HG03571 (cell line): ENCODE measurements around the gene CD163.
"Not testable (repeated sequence)": the region's sequence is repeated elsewhere in the genome, so short reads cannot be mapped to it uniquely, and the experiment has no call there.

ENCODE experiments used
- ATAC-seq: cut with Tn5 transposase; IDR thresholded peaks from one replicate; pipeline ENCODE4 v1.9.1; 2021; ENCODE audit not compliant: unreplicated experiment

Gene CD163

DNA sequence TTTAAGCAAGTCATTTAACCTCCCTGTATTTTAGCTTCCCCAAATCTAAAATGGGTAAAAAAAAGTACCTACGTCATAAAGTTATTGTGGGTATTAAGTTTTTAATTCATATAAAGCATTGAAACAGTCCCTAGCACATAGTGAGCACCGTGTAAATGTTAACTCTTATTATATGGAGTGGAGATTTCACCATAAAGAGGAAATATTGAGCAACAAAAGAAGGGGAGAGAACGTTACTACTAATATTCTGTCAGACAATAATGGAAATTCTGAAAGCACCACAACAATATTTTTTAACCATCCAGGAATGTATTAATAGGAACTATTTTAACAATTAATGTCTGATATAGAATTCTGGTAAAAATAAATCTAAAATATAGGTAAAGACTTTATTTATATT, 51.8 kb downstream of the CD163 start:
- ATAC-seq: no peak

DNA sequence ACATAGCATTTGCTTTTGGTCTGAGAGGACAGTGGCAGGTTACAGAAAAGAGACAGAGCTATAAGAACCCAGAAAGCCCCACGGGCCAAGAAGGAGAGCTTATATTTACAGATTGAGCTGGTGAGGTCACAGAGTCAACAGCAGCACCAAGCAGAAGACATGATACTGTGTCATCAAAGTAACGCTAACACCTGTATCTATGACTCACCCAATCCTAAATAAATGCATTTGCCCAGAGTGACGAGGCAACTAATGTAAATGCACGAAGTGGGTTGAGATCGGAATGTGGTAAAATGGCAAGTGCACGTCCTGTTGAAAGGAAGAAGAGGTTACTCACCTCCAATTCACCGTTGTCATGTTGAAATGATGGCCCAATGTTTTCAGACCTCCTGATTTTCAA, 52.9 kb downstream of the CD163 start:
- ATAC-seq: no peak

DNA sequence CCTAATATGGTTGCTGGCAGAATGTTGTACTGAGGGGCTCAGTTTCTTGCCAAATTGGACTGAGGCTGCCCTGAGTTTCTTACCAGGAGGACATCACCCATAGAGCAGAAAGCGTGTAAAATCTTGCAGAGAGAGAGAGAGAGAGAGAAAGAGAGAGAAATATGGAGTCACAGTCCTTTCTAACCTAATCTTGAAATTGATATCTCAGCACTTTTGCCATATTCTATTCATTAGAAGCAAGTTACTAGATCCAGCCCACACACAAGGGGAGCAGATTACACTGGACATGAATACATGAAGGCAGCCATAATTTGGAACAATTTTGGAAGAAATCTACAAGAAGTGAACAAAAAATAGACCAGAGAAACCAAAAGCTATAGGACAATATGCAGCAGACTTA, 55.5 kb downstream of the CD163 start:
- no peak for ATAC-seq

DNA sequence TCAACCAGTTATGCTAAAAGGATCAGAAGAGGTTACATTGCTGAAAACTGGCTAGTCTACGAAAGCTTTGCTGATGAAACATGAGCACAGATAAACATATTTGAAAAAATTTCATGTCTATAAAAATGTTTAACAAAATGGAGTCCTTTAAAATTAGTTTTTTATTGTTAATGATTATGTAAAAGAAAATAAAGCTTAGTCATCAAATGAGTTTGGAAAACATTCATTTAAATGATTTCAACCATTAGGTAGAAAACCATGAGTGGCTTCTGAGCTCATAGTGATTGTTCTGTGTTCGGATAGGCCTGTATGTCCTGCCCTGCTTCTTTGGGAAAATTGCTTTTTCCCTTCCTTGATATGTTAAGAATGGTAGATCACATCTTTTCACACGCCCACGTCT, 59.0 kb downstream of the CD163 start:
- no peak for ATAC-seq

DNA sequence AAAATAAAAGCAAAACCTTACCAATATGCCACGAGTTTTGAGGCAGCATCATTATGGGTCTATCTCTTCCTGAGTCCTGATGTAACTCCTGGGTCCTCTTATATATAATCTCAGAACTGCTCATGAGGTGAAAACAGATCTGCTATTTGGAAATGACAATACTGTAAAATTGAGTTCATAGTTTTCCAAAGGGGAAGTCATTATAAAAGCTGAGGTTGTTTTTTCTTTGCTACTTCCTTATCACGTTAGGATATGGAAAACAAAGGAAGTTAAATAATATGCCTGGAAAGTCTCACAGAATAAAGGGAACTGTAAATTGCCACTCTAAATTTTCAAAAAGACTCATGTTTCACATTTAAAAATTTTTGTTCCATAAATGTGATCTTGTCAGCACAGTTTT, 59.5 kb downstream of the CD163 start, which contains the start of gene CD163L1:
CD163L1 (minus strand) TSS at position 78 of the 400 bp plus-strand sequence; CDS start at position 52, 26 bp downstream.
- no peak for ATAC-seq

DNA sequence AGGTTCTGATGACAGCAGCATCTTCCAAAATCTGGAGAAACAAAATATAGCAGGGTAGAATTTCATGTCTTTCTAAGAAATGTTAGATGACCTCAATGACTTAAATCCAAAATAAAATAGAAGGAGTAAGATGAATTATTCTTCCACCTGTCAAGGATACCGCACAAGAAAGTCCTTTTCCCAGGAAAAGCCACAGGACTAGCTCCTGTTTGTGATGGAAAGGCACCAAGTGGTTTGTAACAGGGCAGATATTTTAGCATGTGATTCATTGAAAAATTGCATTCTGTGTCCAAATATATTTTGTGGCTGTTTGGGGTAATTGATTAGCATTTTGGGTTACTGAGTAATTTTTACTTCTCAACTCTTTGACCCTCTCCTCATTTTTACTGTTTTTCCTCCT, 62.4 kb downstream of the CD163 start:
- no peak for ATAC-seq

DNA sequence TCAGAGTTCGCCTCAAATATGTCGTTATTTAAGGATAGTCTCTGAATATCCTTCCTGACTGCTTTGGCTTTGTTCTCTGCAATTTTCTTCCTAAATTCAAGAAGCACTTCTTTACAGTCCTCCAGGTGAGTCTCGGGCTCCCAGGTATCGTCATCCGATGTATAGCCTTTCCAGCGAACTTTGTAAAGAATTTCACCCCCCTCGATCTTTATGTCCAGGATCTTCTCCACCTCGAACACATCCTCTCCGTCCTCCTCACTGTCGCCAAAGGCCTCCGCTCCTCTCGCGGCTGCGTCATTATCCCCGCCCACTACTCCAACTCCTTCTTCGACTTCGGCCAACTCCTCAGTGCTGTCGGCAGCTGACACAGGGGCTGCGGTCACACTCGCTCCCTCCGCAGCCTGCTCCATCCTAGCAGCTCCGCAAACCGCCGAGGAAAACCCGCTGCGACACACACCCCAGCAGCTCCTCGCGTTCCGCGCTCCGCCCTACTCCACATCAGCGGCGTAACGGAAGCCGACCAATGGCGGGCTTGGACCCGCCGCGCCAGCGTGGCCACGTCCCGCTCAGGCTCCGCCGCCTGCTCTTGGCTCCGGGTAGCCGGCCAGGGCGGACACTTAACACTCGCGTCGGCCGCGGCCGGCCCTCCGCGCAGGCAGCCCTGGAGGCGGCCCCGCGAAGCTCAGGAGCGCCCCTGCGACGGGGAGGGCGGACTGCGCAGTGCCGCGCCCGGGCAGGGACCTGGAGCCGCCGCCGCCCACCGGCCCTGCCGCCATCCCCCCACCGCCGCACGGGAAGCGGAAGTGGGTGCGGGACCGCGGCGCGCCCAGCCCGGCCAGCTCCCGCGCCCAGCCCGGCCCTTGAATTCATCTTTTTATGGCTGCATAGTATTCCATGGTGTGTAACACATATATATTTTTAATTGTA, 63.7 kb downstream of the CD163 start:
- no peak for ATAC-seq

DNA sequence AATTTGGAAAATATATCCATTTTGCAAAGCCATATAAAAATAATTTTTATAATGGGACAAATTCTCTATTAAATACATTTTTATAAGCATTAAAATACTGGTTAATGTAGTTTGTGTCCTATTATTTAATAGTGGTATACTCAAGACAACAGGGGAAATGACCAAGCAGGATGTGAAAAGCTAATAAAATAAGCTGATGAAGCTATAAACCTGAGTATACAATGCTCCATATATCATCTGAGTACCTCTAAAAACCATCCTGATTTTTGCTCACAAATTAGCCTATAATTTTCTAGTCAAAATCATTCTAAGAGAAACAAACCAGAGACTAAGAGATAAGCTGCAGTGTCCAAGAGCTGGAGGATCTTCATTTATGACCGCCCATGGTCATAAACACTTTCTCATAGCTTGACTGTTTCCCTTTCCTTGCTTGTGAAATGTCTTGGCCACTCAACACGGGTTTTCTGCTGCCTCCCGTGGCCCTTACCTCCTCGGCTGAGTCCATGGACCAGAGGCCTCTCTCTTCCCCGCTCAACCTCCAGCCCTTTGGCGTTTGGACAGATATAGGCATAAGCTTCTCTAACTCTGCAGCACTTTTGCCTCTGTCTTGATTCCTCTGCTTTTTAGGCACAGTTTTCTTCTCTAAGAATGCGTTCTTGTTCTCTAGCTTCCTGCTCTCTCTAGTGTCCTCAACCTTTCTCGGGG, 65.1 kb downstream of the CD163 start:
- not testable (repeated sequence) for ATAC-seq

DNA sequence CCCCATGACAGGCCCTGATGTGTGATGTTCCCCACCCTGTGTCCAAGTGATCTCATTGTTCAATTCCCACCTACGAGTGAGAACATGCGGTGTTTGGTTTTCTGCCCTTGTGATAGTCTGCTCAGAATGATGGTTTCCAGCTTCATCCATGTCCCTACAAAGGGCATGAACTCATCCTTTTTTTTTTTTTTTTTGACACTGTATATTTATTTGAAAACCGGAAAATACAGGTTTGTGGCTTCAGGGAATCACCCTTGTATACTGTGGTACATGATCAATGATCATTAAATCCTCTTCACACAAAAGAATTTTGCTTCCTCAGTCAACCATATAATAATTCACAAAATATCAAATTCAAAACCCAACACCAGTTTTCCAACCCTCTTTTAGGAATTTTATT, 66.1 kb downstream of the CD163 start:
- not testable (repeated sequence) for ATAC-seq

DNA sequence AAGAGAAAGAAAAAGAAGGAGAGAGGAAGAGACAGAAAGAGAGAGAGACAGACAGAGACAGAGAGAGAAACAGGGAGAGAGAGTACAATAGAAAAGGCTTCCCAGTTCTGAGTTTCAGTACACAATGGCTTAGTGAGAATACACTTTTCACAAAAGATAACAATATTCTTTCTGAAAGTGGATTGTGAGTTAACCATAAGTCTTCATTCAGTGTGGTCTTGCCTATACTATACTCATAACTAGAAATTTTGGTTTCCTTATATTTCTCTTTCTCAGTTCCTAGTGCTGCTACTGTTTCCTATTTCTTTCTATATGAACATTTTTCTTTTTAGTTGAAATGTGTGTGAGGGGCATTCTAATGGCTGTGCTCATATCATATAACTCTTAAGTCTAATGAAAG, 68.9 kb downstream of the CD163 start:
- no peak for ATAC-seq

DNA sequence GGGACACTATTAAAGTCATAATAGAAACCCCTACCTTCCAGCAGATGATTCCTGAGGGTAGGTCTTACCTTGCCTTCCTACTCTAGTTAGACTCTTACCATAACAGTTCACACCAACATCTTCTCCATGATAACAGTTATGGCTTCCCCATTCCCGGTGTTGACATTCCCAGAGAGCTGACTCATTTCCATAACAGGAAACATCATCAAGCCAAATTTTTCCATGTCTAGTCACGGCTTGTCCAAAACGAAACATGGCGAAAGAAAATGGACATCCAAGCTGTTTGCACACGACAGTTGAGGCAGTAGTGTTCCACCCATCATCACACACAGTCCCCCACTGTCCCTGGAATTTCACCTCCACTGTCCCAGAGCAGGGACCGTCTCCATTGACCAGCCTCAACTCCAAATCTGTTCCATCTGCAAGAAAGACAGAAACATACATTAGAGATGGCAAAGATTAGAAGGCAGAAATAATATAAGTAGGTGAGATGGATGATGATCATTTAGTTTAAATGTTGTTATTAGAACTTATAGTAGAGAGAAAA, 70.2 kb downstream of the CD163 start:
- no peak for ATAC-seq

DNA sequence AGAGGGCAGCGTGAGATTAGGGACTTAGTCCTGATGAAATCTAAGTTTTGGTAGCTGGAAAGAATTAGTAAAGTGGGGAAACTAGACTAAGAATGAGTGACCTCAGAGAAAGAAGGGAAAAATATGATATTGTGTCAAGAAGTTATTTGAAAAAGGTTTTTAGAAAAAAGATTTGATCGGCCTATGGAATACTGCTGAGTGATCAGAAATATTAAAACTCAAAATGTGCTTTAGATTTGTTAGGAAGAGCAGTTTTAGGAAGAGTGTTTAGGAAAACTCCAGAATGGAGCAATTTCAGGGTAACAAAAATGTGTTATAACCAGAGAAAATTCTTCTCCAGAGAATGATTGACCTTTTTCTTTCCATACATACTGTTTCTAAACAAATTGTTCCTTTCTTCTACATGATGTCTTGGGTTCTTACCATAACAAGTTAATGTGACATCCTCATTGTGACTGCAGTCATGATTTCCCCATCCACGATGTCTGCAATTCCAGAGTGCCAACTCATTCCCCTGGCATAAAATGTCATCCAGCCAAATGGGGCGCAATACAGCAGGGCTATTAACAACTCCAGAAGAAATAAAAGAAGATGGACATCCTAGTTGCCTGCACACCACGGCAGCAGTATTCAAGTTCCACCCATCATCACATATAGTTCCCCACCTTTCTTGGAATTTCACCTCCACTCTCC, 71.4 kb downstream of the CD163 start:
- ATAC-seq: no peak
